GM21360 (cell line): Measurements from ENCODE around the gene KRTAP5-9.
"Not testable (repeated sequence)": the region's sequence is repeated elsewhere in the genome, so short reads cannot be mapped to it uniquely, and the experiment has no call there.

Experiments
- ATAC-seq: cut with Tn5 transposase; IDR thresholded peaks from one replicate; pipeline ENCODE4 v1.9.1; 2021; ENCODE audit warnings: mild to moderate bottlenecking, moderate library complexity; ENCODE audit not compliant: unreplicated experiment

The KRTAP5-9 gene

GRCh38 chr11:71532036-71532610, 16.1 kb upstream of the KRTAP5-9 start:
- no peak for ATAC-seq

GRCh38 chr11:71534711-71535608, 13.3 kb upstream of the KRTAP5-9 start:
- ATAC-seq = not testable (repeated sequence)

- ATAC-seq = no peak
These were observed 12.4 kb upstream of the KRTAP5-9 start for GRCh38 chr11:71535825-71536224.

- no peak for ATAC-seq
These were observed 10.7 kb upstream of the KRTAP5-9 start for GRCh38 chr11:71537537-71537936.

GRCh38 chr11:71537977-71538665, 10.1 kb upstream of the KRTAP5-9 start, which contains the start of gene KRTAP5-8:
Gene KRTAP5-8, plus strand, starts transcription at chr11:71538025. Its CDS starts 31 bp downstream, at chr11:71538056.
- not testable (repeated sequence) for ATAC-seq

- no peak for ATAC-seq
These were observed 9.6 kb upstream of the KRTAP5-9 start for GRCh38 chr11:71538666-71538990.

- no peak for ATAC-seq
These were observed 9.2 kb upstream of the KRTAP5-9 start for GRCh38 chr11:71539017-71539416.

GRCh38 chr11:71539971-71540370, 8.2 kb upstream of the KRTAP5-9 start:
- not testable (repeated sequence) for ATAC-seq

- not testable (repeated sequence) for ATAC-seq
These were observed 7.5 kb upstream of the KRTAP5-9 start for GRCh38 chr11:71540521-71541304.

- no peak for ATAC-seq
These were observed 5.8 kb upstream of the KRTAP5-9 start for GRCh38 chr11:71542382-71542781.

- ATAC-seq = no peak
These were observed 5.1 kb upstream of the KRTAP5-9 start for GRCh38 chr11:71542879-71543777.

GRCh38 chr11:71543866-71544265, 4.4 kb upstream of the KRTAP5-9 start:
- ATAC-seq = no peak

- ATAC-seq = no peak
These were observed 3.5 kb upstream of the KRTAP5-9 start for GRCh38 chr11:71544525-71545214.

- ATAC-seq = no peak
These were observed 2.7 kb upstream of the KRTAP5-9 start for GRCh38 chr11:71545405-71545966.

GRCh38 chr11:71548716-71549151, 514 bp downstream of the KRTAP5-9 start:
- ATAC-seq = no peak

- ATAC-seq = no peak
These were observed 3.5 kb downstream of the KRTAP5-9 start for GRCh38 chr11:71551711-71552110.

- ATAC-seq = no peak
These were observed 6.8 kb downstream of the KRTAP5-9 start for GRCh38 chr11:71554996-71555395.

- no peak for ATAC-seq
These were observed 7.3 kb downstream of the KRTAP5-9 start for GRCh38 chr11:71555508-71555907.

GRCh38 chr11:71556018-71556417, 7.8 kb downstream of the KRTAP5-9 start:
- no peak for ATAC-seq
